ENCODE measurements around the gene NIN.

DNA sequence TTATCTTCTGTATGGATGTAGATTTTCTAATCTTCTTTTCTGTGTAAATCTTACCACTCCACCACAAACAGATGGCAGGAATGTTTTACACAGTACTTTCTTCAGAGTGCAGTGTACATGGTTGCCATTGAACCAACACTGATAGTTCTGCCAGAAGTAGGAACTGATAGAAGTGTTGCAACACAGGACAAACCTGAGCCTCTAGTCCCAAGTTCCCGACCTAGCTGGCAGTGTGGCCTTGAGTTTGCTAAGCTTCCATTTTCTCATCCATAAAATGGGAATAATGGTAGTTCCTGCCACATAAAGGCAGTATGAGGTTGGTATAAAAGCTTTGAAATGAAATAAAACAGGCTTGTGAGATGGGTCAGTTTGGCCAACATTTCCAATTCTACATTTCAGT, 112.0 kb downstream of the NIN start:
- TF ChIP-seq EZH2 (IDR thresholded peaks at IDR 0.05; ENCODE audit: borderline replicate concordance, low read depth, low read length, severe bottlenecking): no peak
- TF ChIP-seq, protein P1, sequence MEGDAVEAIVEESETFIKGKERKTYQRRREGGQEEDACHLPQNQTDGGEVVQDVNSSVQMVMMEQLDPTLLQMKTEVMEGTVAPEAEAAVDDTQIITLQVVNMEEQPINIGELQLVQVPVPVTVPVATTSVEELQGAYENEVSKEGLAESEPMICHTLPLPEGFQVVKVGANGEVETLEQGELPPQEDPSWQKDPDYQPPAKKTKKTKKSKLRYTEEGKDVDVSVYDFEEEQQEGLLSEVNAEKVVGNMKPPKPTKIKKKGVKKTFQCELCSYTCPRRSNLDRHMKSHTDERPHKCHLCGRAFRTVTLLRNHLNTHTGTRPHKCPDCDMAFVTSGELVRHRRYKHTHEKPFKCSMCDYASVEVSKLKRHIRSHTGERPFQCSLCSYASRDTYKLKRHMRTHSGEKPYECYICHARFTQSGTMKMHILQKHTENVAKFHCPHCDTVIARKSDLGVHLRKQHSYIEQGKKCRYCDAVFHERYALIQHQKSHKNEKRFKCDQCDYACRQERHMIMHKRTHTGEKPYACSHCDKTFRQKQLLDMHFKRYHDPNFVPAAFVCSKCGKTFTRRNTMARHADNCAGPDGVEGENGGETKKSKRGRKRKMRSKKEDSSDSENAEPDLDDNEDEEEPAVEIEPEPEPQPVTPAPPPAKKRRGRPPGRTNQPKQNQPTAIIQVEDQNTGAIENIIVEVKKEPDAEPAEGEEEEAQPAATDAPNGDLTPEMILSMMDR (IDR thresholded peaks at IDR 0.05; ENCODE audit: borderline replicate concordance, extremely low read depth, low read length, poor library complexity, severe bottlenecking): no peak

Measured in DND-41 (cell line).